Astrocyte (in vitro differentiated cells and primary cell): Measurements from ENCODE around the gene DNAJC17.

Experiments used
- CTCF ChIP-seq: IDR thresholded peaks from 2 replicates; pipeline ENCODE4 v1.5.1; 2011; ENCODE audit warnings: low read depth, mild to moderate bottlenecking, inconsistent platforms, low read length, moderate library complexity; ENCODE audit not compliant: insufficient read depth
- EZH2 ChIP-seq: IDR thresholded peaks from 2 replicates; pipeline ENCODE4 v1.6.1; 2012; ENCODE audit warnings: mild to moderate bottlenecking, low read length, inconsistent platforms; ENCODE audit not compliant: insufficient read depth

GRCh38 chr15:40754574-40754882, 52.7 kb downstream of the DNAJC17 start:
- TF ChIP-seq EZH2 = no peak
- TF ChIP-seq CTCF = no peak
